Gastroesophageal sphincter (tissue), 4 donors: ENCODE data around the gene PARP12. TPM values are rescaled to one million over a fixed set of nuclear protein-coding genes. Genes with fewer than 3 reads are reported as not detected.

ENCODE experiments used
- ATAC-seq: fragments of 150-250 bp; one replicate; pipeline ENCODE4 v1.9.1; 2016; ENCODE audit warnings: mild to moderate bottlenecking, moderate library complexity
- H3K27ac ChIP-seq, 4 donors: fragments of 200-600 bp; sonication (generic) in 3 of 4; 1 replicate in 3 of 4; 2 replicates in 1 of 4; pipeline ENCODE4 v1.5.1; 2016 to 2019
- H3K27me3 ChIP-seq: fragments of 200-600 bp; sonication (generic); one replicate; pipeline ENCODE4 v1.5.1; 2019
- H3K36me3 ChIP-seq, 2 donors: fragments of 200-600 bp; sonication (generic); one replicate each; pipeline ENCODE4 v1.5.1; 2019; ENCODE audit warnings: control low read depth in 1 of 2
- H3K4me1 ChIP-seq, 3 donors: fragments of 200-600 bp; sonication (generic); 1 replicate in 2 of 3; 2 replicates in 1 of 3; pipeline ENCODE4 v1.5.1; 2016 to 2019; ENCODE audit warnings: control low read depth in 2 of 3
- H3K4me3 ChIP-seq, 2 donors: fragments of 200-600 bp; sonication (generic); one replicate each; pipeline ENCODE4 v1.5.1; 2019; ENCODE audit warnings: mild to moderate bottlenecking in 1 of 2, moderate library complexity in 1 of 2
- H3K9me3 ChIP-seq, 3 donors: fragments of 200-600 bp; sonication (generic); one replicate each; pipeline ENCODE4 v1.5.1; 2017 to 2019; ENCODE audit warnings: control low read depth in 2 of 3
- EP300 ChIP-seq: sonication (generic); formaldehyde crosslinking; IDR thresholded peaks from one replicate; pipeline ENCODE4 v1.6.1; 2017; ENCODE audit warnings: antibody characterized with exemption, mild to moderate bottlenecking
- POLR2A ChIP-seq, 2 donors: fragments of 450-650 bp; IDR thresholded peaks; one replicate each; pipeline ENCODE4 v1.6.1; 2017; ENCODE audit warnings: antibody characterized with exemption in 2 of 2, mild to moderate bottlenecking in 2 of 2, moderate library complexity in 1 of 2
- POLR2AphosphoS5 ChIP-seq: sonication (generic); formaldehyde crosslinking; IDR thresholded peaks from one replicate; pipeline ENCODE4 v1.6.1; 2017; ENCODE audit warnings: antibody characterized with exemption
- WGBS, 2 donors: methylation state at CpG; one replicate each; pipeline ENCODE4 v1.1.5; 2018; ENCODE audit warnings: low coverage in 1 of 2; 5-methylcytosine and 5-hydroxymethylcytosine counted together
- total RNA-seq, 4 donors: library from RNA; depleted of rRNA; stranded (reverse); fragments of >200 nt; gene quantifications; one replicate each; pipeline ENCODE4 v1.1.0, GENCODE V29; 2016
- TF ChIP-seq, protein P1 (sequence below), 4 experiments: fragments of 200-600 bp in 2 of 4; fragments of 450-650 bp in 2 of 4; sonication (generic) in 1 of 4; IDR thresholded peaks; one replicate each; pipeline ENCODE4 v1.5.1; 2017 to 2019; ENCODE audit warnings: antibody characterized with exemption in 4 of 4, mild to moderate bottlenecking in 2 of 4, moderate library complexity in 2 of 4

The PARP12 gene
- total RNA-seq, 4 donors from 2014 or later: 11.9 to 35.6 (median 18.1) TPM

DNA sequence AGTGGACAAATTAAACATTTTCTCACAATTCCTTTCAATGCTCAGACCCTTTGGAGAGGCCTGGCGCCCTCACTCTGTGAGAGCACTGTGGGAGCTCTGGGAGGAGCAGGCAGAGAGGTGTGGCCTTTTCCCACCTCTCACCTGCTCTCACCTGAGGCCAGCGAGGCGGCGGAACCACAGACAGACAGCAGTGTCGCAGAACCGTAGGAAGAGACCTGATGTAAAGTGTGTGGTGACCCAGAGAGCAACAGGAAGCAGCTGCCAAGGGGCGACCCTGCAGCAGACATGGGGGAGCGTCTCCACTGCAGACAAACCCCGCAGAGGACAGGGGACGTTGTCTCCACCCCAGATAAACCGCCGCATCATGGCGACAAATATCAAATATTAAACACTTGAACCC lies 15.6 kb upstream of the PARP12 start:
- Histone ChIP-seq H3K36me3 (no peaks in the 10 kb centered on the region), H3K27me3 (peaks cover 16% of the 10 kb centered on the region), H3K4me1 (no peaks in the 10 kb centered on the region), H3K9me3 (no peaks in the 10 kb centered on the region), H3K27ac (no peak overlapping the region), H3K4me3 (no peak overlapping the region)
- 89 to 100% methylated on average over 2 to 6 of the region's 13 CpGs for WGBS, 2 donors
- no peak for TF ChIP-seq POLR2AphosphoS5
- TF ChIP-seq EP300: no peak
- TF ChIP-seq POLR2A (IDR thresholded peaks at IDR 0.05): no peak
- TF ChIP-seq, protein P1, sequence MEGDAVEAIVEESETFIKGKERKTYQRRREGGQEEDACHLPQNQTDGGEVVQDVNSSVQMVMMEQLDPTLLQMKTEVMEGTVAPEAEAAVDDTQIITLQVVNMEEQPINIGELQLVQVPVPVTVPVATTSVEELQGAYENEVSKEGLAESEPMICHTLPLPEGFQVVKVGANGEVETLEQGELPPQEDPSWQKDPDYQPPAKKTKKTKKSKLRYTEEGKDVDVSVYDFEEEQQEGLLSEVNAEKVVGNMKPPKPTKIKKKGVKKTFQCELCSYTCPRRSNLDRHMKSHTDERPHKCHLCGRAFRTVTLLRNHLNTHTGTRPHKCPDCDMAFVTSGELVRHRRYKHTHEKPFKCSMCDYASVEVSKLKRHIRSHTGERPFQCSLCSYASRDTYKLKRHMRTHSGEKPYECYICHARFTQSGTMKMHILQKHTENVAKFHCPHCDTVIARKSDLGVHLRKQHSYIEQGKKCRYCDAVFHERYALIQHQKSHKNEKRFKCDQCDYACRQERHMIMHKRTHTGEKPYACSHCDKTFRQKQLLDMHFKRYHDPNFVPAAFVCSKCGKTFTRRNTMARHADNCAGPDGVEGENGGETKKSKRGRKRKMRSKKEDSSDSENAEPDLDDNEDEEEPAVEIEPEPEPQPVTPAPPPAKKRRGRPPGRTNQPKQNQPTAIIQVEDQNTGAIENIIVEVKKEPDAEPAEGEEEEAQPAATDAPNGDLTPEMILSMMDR (IDR thresholded peaks at IDR 0.05): no peak
- ATAC-seq: no peak

DNA sequence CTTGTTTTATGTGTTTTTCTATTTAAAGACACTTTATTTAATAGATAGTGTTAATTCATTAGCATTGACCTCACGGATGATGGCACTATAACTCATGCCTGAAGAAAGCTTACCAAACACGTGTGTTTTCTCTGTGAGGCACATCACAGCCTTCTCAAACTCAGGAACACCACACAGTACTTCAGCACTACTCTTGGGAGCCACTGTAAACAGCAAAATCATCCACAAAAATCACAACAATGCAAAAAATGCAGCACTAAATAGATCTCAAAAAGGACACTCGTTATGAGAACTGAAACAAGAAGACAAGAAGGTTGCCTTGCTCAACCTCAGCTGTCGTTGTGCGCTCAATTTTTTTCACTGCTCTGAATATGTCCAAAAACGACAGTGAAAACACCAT lies 12.0 kb upstream of the PARP12 start:
- Histone ChIP-seq H3K36me3 (no peaks in the 10 kb centered on the region), H3K9me3 (no peaks in the 10 kb centered on the region), H3K4me1 (no peaks in the 10 kb centered on the region), H3K4me3 (no peak overlapping the region), H3K27me3 (peaks cover 16% of the 10 kb centered on the region), H3K27ac (no peak overlapping the region)
- no peak for ATAC-seq
- TF ChIP-seq, protein P1 (IDR thresholded peaks at IDR 0.05): no peak
- TF ChIP-seq POLR2A (IDR thresholded peaks at IDR 0.05) (no peak), POLR2AphosphoS5 (no peak), EP300 (no peak)
- WGBS, 2 donors: 72 to 78% methylated on average over 4 to 6 of the region's 6 CpGs

- Histone ChIP-seq H3K4me1 (no peaks in the 10 kb centered on the region), H3K27me3 (no peaks in the 10 kb centered on the region)
- ATAC-seq: no peak
Observed at GRCh38 chr7:140070546-140070945, 7.8 kb upstream of the PARP12 start.

DNA sequence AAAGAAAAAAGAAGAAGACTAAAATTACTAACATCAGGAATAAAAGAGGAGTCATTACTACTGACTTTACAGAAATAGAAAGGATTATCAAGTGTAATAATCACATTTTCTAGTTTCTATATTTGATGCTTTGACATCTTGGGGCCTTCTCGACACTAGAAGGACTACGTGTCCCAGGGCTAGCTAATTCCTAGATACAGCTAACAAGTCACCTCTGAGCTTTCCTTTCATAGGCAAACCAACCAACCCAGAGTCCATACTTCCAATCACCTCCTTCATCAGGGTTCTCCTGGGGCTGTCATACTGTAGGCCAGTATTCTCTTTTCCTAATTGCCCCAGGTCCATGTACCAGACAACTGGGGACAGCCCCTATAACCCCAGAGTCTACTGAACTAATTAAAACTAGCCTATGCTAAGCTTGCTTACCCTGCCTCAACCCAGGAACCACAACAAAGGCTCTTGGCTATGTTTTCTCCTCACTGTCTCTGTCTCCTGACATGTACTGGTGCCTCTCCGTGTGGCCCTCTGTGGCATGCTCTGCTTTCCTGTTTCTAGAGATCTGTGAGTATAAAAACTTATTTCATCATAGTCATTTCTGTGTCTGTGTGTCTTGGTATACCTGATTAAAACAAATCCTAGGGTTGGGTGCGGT lies 6.7 kb upstream of the PARP12 start:
- TF ChIP-seq POLR2AphosphoS5 (no peak), POLR2A (IDR thresholded peaks at IDR 0.05) (no peak), EP300 (no peak)
- TF ChIP-seq, protein P1 (IDR thresholded peaks at IDR 0.05): no peak
- no peaks in the 10 kb centered on the region for H3K36me3 ChIP-seq
- H3K4me1 ChIP-seq: no peaks in the 10 kb centered on the region
- peaks cover 0 to 30% (median 0%) of the 10 kb centered on the region in 3 donors for H3K9me3 ChIP-seq
- ATAC-seq: no peak
- no peaks in the 10 kb centered on the region for H3K27me3 ChIP-seq
- WGBS, 2 donors: 63 to 95% methylated on average over 2 to 3 of the region's 4 CpGs
- H3K4me3 ChIP-seq: no peak overlapping the region
- no peak overlapping the region for H3K27ac ChIP-seq

More at GRCh38 chr7:140070546-140070945, 7.8 kb upstream of the PARP12 start:
- Histone ChIP-seq H3K27ac (no peak overlapping the region), H3K36me3 (no peaks in the 10 kb centered on the region), H3K9me3 (peaks cover 0 to 29% (median 0%) of the 10 kb centered on the region in 3 donors), H3K4me3 (no peak overlapping the region)
- TF ChIP-seq, protein P1 (IDR thresholded peaks at IDR 0.05): no peak
- no peak for TF ChIP-seq EP300
- TF ChIP-seq POLR2AphosphoS5: no peak
- no peak for TF ChIP-seq POLR2A (IDR thresholded peaks at IDR 0.05)

GRCh38 chr7:140068033-140068432 lies 5.3 kb upstream of the PARP12 start:
- Histone ChIP-seq H3K4me1 (no peaks in the 10 kb centered on the region), H3K9me3 (peaks cover 0 to 30% (median 0%) of the 10 kb centered on the region in 3 donors)

More at GRCh38 chr7:140068033-140068432, 5.3 kb upstream of the PARP12 start:
- 56 to 93% methylated on average over 1 to 2 of the region's 2 CpGs for WGBS, 2 donors
- no peaks in the 10 kb centered on the region for H3K36me3 ChIP-seq
- no peak overlapping the region for H3K27ac ChIP-seq
- H3K4me3 ChIP-seq: no peak overlapping the region
- no peak for ATAC-seq
- TF ChIP-seq POLR2A (IDR thresholded peaks at IDR 0.05) (no peak), POLR2AphosphoS5 (no peak)
- H3K27me3 ChIP-seq: no peaks in the 10 kb centered on the region
